ENCODE measurements around the gene GPR62. TPM values are rescaled to one million over a fixed set of nuclear protein-coding genes. Genes with fewer than 3 reads are reported as not detected.

The GPR62 gene
- total RNA-seq, 2 donors from 2014 or later: 0.41 to 0.97 TPM

DNA sequence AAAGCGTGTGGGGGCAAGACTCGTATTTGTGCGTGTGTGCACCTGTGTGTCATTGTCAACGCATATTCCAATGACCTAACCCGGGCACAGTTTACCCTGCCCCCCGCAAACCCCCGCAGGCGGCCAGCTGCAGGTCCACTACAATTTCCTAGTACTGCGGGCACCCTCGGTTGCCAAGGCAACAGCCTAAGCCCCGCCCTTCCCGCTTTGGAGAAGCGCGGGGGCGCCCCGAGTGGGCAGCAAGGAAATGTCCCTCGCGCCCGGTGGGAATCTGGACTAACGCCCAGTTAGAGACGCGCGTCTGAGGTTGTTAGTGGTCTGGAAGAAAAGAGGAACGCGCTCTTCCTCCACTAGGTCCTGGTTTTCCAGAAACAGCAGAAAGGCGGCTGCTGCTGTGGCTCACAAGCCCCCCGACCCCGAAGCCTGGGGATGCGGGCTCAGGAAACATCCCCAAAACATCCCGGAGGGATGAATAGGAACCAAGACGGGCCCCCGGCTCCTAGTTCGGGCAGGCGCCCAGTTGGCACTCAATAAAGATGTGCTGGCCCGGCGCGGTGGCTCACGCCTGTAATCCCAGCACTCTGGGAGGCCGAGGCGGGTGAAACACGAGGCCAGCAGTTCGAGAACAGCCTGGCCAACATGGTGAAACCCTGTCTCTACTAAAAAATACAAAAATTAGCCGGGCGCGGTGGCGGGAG, 20.8 kb downstream of the GPR62 start:
- Histone ChIP-seq H3K27ac (peak overlapping the region in 1 of 2 donors; percentile 38), H3K27me3 (replicated peaks; ENCODE audit: insufficient read depth) (no peaks in the 10 kb centered on the region), H3K36me3 (no peaks in the 10 kb centered on the region), H3K4me1 (replicated peaks) (peaks cover 14% of the 10 kb centered on the region), H3K9me3 (no peaks in the 10 kb centered on the region), H3K4me3 (peak overlapping the region; percentile 54 to 67)
- WGBS: 30% methylated on average over 46 of the region's 46 CpGs
- DNase-seq (ENCODE audit: low spot score): no peak
- intact Hi-C loops (cut with DNase I): loop anchor here (2.0 kb wide), 1 partner anchor 33 kb away; the partner anchor contains the start of gene PARP3
- TF ChIP-seq POLR2A (IDR thresholded peaks at IDR 0.05) (no peak), POLR2AphosphoS5 (IDR thresholded peaks at IDR 0.05) (no peak)
- TF ChIP-seq, protein P1, sequence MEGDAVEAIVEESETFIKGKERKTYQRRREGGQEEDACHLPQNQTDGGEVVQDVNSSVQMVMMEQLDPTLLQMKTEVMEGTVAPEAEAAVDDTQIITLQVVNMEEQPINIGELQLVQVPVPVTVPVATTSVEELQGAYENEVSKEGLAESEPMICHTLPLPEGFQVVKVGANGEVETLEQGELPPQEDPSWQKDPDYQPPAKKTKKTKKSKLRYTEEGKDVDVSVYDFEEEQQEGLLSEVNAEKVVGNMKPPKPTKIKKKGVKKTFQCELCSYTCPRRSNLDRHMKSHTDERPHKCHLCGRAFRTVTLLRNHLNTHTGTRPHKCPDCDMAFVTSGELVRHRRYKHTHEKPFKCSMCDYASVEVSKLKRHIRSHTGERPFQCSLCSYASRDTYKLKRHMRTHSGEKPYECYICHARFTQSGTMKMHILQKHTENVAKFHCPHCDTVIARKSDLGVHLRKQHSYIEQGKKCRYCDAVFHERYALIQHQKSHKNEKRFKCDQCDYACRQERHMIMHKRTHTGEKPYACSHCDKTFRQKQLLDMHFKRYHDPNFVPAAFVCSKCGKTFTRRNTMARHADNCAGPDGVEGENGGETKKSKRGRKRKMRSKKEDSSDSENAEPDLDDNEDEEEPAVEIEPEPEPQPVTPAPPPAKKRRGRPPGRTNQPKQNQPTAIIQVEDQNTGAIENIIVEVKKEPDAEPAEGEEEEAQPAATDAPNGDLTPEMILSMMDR (IDR thresholded peaks at IDR 0.05): no peak

DNA sequence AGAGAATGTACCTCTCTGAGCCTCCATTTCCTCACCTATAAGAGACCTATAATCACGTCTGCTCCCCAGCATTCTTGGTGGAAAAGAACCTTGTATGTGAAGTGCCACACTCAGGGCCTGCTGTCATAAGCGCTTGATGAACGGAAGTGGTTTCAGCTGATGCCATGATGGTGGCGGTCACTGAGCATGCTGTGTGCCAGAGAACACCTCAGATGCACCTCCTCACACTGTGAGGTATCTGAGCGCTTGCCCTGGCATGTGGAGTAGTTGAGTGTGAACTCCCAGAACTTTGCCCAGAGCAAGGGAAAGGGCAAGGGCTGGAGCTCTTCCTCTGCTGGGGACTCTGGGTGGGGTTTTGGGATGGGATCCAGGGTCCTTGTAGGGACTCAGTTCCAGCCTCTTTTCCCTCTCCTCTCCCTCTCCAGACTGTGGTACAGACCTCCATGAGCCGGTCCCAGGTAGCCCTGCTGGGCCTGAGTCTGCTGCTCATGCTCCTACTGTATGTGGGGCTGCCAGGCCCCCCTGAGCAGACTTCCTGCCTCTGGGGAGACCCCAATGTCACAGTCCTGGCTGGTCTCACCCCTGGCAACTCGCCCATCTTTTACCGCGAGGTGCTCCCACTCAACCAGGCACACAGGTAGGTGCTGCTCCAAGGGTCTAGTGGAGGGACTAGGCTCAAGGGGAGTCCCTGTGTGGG, 22.4 kb downstream of the GPR62 start:
- intact Hi-C loops (cut with DNase I): no loop called here
- Histone ChIP-seq H3K4me3 (no peak overlapping the region), H3K27ac (no peak overlapping the region), H3K9me3 (no peaks in the 10 kb centered on the region), H3K36me3 (no peaks in the 10 kb centered on the region), H3K27me3 (replicated peaks; ENCODE audit: insufficient read depth) (no peaks in the 10 kb centered on the region), H3K4me1 (replicated peaks) (peaks cover 17% of the 10 kb centered on the region)
- DNase-seq (ENCODE audit: low spot score): no peak
- 81% methylated on average over 9 of the region's 9 CpGs for WGBS
- TF ChIP-seq POLR2AphosphoS5 (IDR thresholded peaks at IDR 0.05) (no peak), POLR2A (IDR thresholded peaks at IDR 0.05) (no peak)
- TF ChIP-seq, protein P1 (IDR thresholded peaks at IDR 0.05): no peak

DNA sequence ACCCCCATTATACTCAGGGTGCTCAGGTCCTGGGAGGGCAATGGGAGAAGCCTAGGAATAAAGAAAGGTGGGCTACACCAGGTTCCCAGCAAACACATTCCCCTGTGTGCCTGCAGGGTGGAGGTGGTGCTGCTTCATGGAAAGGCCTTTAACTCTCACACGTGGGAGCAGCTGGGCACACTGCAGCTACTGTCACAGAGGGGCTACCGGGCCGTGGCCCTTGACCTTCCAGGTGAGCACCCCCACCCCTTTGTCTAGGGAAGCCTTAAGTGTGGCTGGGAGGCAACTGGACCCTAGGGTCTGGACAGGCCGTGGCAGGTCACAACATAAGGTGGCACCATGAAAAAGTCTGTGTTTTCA, 22.9 kb downstream of the GPR62 start:
- H3K27ac ChIP-seq: no peak overlapping the region
- no peak overlapping the region for H3K4me3 ChIP-seq
- TF ChIP-seq POLR2A (IDR thresholded peaks at IDR 0.05) (no peak), POLR2AphosphoS5 (IDR thresholded peaks at IDR 0.05) (no peak)
- TF ChIP-seq, protein P1 (IDR thresholded peaks at IDR 0.05): no peak
- WGBS: 86% methylated on average over 4 of the region's 4 CpGs
- no peaks in the 10 kb centered on the region for H3K9me3 ChIP-seq
- H3K36me3 ChIP-seq: no peaks in the 10 kb centered on the region
- intact Hi-C loops (cut with DNase I): no loop called here
- no peak for DNase-seq (ENCODE audit: low spot score)
- peaks cover 17% of the 10 kb centered on the region for H3K4me1 ChIP-seq (replicated peaks)
- no peaks in the 10 kb centered on the region for H3K27me3 ChIP-seq (replicated peaks; ENCODE audit: insufficient read depth)

DNA sequence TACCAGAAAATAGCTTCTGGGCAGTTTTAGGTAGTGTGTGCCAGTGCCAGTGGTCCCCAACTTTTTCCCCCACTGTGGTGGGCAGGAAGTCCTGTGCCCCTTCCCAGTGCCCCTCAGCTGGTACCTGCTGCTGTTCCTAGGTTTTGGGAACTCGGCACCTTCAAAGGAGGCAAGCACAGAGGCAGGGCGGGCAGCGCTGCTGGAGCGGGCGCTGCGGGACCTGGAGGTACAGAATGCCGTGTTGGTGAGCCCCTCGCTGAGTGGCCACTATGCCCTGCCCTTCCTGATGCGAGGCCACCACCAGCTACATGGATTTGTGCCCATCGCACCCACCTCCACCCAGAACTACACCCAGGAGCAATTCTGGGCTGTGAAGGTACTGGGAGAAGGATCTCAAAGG, 25.1 kb downstream of the GPR62 start:
- no peak overlapping the region for H3K27ac ChIP-seq
- no peak overlapping the region for H3K4me3 ChIP-seq
- H3K9me3 ChIP-seq: no peaks in the 10 kb centered on the region
- DNase-seq (ENCODE audit: low spot score): no peak
- no peaks in the 10 kb centered on the region for H3K27me3 ChIP-seq (replicated peaks; ENCODE audit: insufficient read depth)
- WGBS: 96% methylated on average over 10 of the region's 10 CpGs
- intact Hi-C loops (cut with DNase I): no loop called here
- H3K36me3 ChIP-seq: no peaks in the 10 kb centered on the region
- H3K4me1 ChIP-seq (replicated peaks): peaks cover 16% of the 10 kb centered on the region
- TF ChIP-seq, protein P1 (IDR thresholded peaks at IDR 0.05): no peak

All from prostate gland (tissue), 2 donors.